ENCODE results near the gene HSCB.

DNA sequence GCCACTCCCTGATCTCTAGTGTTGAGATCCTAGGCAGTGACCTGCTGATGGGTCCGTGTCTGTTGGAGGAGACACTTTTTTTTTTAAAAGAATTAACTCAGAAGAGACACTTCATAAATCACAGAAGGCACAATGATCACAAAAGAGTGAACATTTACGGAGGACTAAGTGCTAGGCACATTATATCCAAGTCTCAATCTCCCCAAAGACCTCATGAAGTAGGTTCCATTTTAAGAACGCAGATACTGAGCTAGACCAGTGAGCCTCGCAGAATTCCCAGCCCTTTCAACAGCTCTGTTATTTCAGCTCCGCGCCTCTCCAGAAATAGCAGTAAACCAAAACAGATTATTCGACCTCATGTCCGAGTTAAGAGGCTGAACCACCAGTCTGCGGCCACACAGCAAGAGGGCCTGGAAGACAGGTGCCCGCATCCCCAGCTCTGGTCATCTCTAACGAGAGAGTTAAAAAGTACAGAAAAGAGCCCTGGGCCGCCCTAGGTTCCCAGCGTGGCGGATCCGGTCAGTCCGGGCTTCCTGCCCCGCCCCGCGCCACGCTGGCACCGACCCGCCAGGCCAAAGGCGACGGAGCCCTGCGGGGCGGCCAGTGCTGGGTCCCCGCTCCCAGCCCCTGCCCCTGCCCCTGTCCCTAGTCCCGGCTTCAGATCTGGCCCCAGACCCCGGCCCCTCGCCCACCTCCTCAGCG is 57.9 kb downstream of the HSCB start:
- TF ChIP-seq, protein P1, sequence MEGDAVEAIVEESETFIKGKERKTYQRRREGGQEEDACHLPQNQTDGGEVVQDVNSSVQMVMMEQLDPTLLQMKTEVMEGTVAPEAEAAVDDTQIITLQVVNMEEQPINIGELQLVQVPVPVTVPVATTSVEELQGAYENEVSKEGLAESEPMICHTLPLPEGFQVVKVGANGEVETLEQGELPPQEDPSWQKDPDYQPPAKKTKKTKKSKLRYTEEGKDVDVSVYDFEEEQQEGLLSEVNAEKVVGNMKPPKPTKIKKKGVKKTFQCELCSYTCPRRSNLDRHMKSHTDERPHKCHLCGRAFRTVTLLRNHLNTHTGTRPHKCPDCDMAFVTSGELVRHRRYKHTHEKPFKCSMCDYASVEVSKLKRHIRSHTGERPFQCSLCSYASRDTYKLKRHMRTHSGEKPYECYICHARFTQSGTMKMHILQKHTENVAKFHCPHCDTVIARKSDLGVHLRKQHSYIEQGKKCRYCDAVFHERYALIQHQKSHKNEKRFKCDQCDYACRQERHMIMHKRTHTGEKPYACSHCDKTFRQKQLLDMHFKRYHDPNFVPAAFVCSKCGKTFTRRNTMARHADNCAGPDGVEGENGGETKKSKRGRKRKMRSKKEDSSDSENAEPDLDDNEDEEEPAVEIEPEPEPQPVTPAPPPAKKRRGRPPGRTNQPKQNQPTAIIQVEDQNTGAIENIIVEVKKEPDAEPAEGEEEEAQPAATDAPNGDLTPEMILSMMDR (IDR thresholded peaks at IDR 0.05): no peak
- TF ChIP-seq POLR2A (IDR thresholded peaks at IDR 0.05): no peak
